Testis (tissue), 2 donors: ENCODE measurements around the gene SOX6.

ENCODE experiments used
- POLR2A ChIP-seq: fragments of 450-650 bp; IDR thresholded peaks from one replicate; pipeline ENCODE4 v1.6.1; 2017; ENCODE audit warnings: antibody characterized with exemption, mild to moderate bottlenecking, moderate library complexity
- TF ChIP-seq, protein P1 (sequence below), 3 experiments: fragments of 450-650 bp in 2 of 3; fragments of 200-600 bp in 1 of 3; sonication (generic) in 1 of 3; IDR thresholded peaks; one replicate each; pipeline ENCODE4 v1.5.1; 2016 to 2019; ENCODE audit warnings: antibody characterized with exemption in 3 of 3, mild to moderate bottlenecking in 2 of 3, moderate library complexity in 1 of 3

DNA sequence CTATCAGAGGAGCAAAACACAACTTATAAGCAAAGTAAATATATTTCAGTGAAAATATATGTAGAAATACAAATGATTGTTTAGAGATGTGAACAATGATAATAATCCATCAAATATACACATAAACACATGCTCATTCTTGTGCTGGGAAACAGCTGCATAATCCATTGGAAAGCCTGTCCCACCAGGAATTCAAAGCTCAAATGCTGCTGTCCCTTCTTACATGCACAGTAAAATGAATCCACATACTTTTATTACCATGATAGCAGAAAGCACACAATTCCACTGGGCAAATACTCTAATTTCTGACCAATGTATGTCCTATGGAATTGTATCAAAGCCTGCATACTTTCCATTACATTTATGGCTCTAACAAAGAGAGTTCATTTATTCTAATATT lies 44.5 kb downstream of the SOX6 start:
- TF ChIP-seq, protein P1, sequence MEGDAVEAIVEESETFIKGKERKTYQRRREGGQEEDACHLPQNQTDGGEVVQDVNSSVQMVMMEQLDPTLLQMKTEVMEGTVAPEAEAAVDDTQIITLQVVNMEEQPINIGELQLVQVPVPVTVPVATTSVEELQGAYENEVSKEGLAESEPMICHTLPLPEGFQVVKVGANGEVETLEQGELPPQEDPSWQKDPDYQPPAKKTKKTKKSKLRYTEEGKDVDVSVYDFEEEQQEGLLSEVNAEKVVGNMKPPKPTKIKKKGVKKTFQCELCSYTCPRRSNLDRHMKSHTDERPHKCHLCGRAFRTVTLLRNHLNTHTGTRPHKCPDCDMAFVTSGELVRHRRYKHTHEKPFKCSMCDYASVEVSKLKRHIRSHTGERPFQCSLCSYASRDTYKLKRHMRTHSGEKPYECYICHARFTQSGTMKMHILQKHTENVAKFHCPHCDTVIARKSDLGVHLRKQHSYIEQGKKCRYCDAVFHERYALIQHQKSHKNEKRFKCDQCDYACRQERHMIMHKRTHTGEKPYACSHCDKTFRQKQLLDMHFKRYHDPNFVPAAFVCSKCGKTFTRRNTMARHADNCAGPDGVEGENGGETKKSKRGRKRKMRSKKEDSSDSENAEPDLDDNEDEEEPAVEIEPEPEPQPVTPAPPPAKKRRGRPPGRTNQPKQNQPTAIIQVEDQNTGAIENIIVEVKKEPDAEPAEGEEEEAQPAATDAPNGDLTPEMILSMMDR (IDR thresholded peaks at IDR 0.05) = no peak
- TF ChIP-seq POLR2A = no peak
